Measurements from ENCODE around the gene ZBED1.
"Not testable (repeated sequence)": the region's sequence is repeated elsewhere in the genome, so short reads cannot be mapped to it uniquely, and the experiment has no call there.

Gene ZBED1

GRCh38 chrX:2456091-2456490, 44.7 kb downstream of the ZBED1 start:
- not testable (repeated sequence) for DNase-seq (ENCODE audit: low spot score)

- DNase-seq (ENCODE audit: low spot score), result not testable (repeated sequence)
Measured at GRCh38 chrX:2454620-2455019, 46.2 kb downstream of the ZBED1 start.

- no peak for DNase-seq (ENCODE audit: low spot score)
Measured at GRCh38 chrX:2452799-2453198, 48.0 kb downstream of the ZBED1 start.

- no peak for DNase-seq (ENCODE audit: low spot score)
Measured at GRCh38 chrX:2452317-2452784, 48.4 kb downstream of the ZBED1 start.

- DNase-seq (ENCODE audit: low spot score), result peak; percentile 11
Measured at GRCh38 chrX:2451501-2452316, 49.1 kb downstream of the ZBED1 start.

- no peak for DNase-seq (ENCODE audit: low spot score)
Measured at GRCh38 chrX:2450681-2451080, 50.1 kb downstream of the ZBED1 start.

GRCh38 chrX:2449135-2449886, 51.5 kb downstream of the ZBED1 start:
- DNase-seq (ENCODE audit: low spot score), result no peak

GRCh38 chrX:2447484-2447883, 53.3 kb downstream of the ZBED1 start:
- DNase-seq (ENCODE audit: low spot score), result no peak

- no peak for DNase-seq (ENCODE audit: low spot score)
Measured at GRCh38 chrX:2446815-2447214, 54.0 kb downstream of the ZBED1 start.

GRCh38 chrX:2445662-2446623, 54.8 kb downstream of the ZBED1 start:
- DNase-seq (ENCODE audit: low spot score), result no peak

- DNase-seq (ENCODE audit: low spot score), result no peak
Measured at GRCh38 chrX:2442694-2443093, 58.1 kb downstream of the ZBED1 start.

- DNase-seq (ENCODE audit: low spot score), result no peak
Measured at GRCh38 chrX:2441466-2441865, 59.3 kb downstream of the ZBED1 start.

- no peak for DNase-seq (ENCODE audit: low spot score)
Measured at GRCh38 chrX:2439613-2440012, 61.2 kb downstream of the ZBED1 start.
